Measurements from ENCODE around the gene APLP2. TPM values are rescaled to one million over a fixed set of nuclear protein-coding genes. Genes with fewer than 3 reads are reported as not detected.

The APLP2 gene
- polyA plus RNA-seq, 1 donor from 2014 or later = 226 TPM

DNA sequence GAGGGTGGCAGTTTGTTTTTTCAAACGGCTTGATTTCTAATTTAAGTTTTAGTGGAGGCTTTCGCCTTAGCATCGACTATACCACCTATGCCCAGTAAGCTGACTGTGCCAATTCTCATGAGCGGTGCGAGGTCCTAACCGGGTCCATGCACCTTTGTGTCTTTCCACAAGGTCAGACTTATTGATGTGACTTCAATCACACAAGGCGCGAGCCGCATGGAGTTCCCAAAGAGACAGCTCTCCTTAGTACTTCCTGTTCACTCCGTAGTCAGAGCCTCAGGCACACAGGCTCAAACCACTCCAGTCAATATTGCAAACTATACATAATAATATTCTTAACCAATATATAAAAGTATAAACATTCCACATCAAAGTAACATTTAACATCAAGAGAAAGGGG is 108.1 kb downstream of the APLP2 start:
- H3K4me2 ChIP-seq (ENCODE audit: low read length) = no peak overlapping the region
- no peak for TF ChIP-seq RAD21 (conservative IDR thresholded peaks at IDR 0.05)
- no peak for TF ChIP-seq EP300 (conservative IDR thresholded peaks at IDR 0.05; ENCODE audit: poor library complexity, severe bottlenecking)
- TF ChIP-seq EZH2 (IDR thresholded peaks at IDR 0.05; ENCODE audit: borderline replicate concordance, insufficient read depth, low read length, poor library complexity, severe bottlenecking) = no peak
- TF ChIP-seq, protein P1, sequence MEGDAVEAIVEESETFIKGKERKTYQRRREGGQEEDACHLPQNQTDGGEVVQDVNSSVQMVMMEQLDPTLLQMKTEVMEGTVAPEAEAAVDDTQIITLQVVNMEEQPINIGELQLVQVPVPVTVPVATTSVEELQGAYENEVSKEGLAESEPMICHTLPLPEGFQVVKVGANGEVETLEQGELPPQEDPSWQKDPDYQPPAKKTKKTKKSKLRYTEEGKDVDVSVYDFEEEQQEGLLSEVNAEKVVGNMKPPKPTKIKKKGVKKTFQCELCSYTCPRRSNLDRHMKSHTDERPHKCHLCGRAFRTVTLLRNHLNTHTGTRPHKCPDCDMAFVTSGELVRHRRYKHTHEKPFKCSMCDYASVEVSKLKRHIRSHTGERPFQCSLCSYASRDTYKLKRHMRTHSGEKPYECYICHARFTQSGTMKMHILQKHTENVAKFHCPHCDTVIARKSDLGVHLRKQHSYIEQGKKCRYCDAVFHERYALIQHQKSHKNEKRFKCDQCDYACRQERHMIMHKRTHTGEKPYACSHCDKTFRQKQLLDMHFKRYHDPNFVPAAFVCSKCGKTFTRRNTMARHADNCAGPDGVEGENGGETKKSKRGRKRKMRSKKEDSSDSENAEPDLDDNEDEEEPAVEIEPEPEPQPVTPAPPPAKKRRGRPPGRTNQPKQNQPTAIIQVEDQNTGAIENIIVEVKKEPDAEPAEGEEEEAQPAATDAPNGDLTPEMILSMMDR (IDR thresholded peaks at IDR 0.05; ENCODE audit: poor library complexity, severe bottlenecking) = no peak
- TF ChIP-seq, protein P2, sequence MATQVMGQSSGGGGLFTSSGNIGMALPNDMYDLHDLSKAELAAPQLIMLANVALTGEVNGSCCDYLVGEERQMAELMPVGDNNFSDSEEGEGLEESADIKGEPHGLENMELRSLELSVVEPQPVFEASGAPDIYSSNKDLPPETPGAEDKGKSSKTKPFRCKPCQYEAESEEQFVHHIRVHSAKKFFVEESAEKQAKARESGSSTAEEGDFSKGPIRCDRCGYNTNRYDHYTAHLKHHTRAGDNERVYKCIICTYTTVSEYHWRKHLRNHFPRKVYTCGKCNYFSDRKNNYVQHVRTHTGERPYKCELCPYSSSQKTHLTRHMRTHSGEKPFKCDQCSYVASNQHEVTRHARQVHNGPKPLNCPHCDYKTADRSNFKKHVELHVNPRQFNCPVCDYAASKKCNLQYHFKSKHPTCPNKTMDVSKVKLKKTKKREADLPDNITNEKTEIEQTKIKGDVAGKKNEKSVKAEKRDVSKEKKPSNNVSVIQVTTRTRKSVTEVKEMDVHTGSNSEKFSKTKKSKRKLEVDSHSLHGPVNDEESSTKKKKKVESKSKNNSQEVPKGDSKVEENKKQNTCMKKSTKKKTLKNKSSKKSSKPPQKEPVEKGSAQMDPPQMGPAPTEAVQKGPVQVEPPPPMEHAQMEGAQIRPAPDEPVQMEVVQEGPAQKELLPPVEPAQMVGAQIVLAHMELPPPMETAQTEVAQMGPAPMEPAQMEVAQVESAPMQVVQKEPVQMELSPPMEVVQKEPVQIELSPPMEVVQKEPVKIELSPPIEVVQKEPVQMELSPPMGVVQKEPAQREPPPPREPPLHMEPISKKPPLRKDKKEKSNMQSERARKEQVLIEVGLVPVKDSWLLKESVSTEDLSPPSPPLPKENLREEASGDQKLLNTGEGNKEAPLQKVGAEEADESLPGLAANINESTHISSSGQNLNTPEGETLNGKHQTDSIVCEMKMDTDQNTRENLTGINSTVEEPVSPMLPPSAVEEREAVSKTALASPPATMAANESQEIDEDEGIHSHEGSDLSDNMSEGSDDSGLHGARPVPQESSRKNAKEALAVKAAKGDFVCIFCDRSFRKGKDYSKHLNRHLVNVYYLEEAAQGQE (IDR thresholded peaks at IDR 0.05; ENCODE audit: borderline replicate concordance) = no peak
- no peak for TF ChIP-seq SMC3 (conservative IDR thresholded peaks at IDR 0.05; ENCODE audit: poor library complexity)
- no peak for TF ChIP-seq TAF1 (IDR thresholded peaks at IDR 0.05; ENCODE audit: low read depth)
- no peak for TF ChIP-seq MXI1 (conservative IDR thresholded peaks at IDR 0.05; ENCODE audit: poor library complexity, severe bottlenecking)
- no peak for TF ChIP-seq POLR2AphosphoS5 (IDR thresholded peaks at IDR 0.05)
- H3K27me3 ChIP-seq (ENCODE audit: insufficient read depth, low read depth, low read length) = no peaks in the 10 kb centered on the region
- no peak overlapping the region for H3K27ac ChIP-seq (ENCODE audit: low read length)
- H2AFZ ChIP-seq (ENCODE audit: low read depth, low read length) = no peak overlapping the region
- no peak overlapping the region for H3K4me3 ChIP-seq (ENCODE audit: low read length)
- no peaks in the 10 kb centered on the region for H3K9me3 ChIP-seq (ENCODE audit: low read length)
- H3K36me3 ChIP-seq (ENCODE audit: insufficient read depth, low read length) = no peaks in the 10 kb centered on the region
- no peaks in the 10 kb centered on the region for H3K9me2 ChIP-seq (ENCODE audit: insufficient read depth, low read length)
- no peaks in the 10 kb centered on the region for H3K79me2 ChIP-seq (replicated peaks; ENCODE audit: insufficient read depth, low read length)
- H3F3A ChIP-seq (ENCODE audit: insufficient read depth, low read length, poor library complexity, severe bottlenecking) = no peaks in the 10 kb centered on the region
- H3K9ac ChIP-seq (ENCODE audit: low read length) = no peak overlapping the region
- no peaks in the 10 kb centered on the region for H4K20me1 ChIP-seq (ENCODE audit: insufficient read depth)

DNA sequence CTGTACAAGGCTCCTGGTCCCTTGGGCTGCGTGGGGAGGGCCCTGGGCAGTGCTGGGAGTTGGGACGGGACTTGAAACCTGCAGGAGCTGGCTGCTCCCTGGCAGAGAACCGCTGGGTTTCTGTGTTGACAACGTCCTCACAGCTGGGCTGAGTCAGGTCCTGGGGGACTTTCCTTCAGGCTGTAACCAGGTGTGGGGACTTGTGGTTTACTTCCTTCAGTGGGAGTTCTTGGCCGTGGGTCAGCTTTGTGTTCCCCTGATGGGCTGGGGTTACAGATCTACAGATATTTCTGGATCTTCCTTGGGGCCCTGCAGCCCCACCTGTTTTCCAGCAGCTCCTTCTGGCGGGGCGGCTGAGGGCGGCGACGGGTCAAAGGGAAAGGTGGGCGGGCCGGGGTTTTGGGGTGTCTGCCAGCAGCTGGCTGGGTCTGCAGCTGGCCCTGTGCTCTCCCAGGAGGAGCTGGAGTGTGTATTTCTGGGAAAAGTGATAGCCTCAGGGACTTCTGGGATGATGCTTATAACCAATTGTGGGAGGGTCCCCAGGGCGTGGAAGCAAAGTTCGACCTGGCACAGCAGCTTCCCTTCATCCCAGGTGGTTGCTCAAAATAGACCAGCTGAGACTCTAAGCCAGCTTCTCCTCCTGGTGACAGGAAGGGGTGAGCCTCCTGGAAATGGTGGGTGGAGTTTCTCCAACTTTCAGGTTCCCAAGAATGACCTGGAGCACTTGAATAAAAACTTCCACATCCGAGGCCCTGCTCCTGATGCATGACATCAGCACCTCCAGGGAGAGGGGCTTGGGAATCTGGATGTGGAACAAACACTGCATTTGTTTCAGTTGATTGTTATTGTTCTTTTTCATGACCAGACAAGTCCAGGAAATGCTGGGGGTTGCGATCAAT is 109.0 kb downstream of the APLP2 start:
- Histone ChIP-seq H3F3A (ENCODE audit: insufficient read depth, low read length, poor library complexity, severe bottlenecking) (no peaks in the 10 kb centered on the region), H3K4me2 (ENCODE audit: low read length) (no peak overlapping the region), H3K9me3 (ENCODE audit: low read length) (no peaks in the 10 kb centered on the region), H3K4me3 (ENCODE audit: low read length) (no peak overlapping the region), H4K20me1 (ENCODE audit: insufficient read depth) (no peaks in the 10 kb centered on the region), H3K79me2 (replicated peaks; ENCODE audit: insufficient read depth, low read length) (no peaks in the 10 kb centered on the region), H2AFZ (ENCODE audit: low read depth, low read length) (no peak overlapping the region), H3K9ac (ENCODE audit: low read length) (no peak overlapping the region), H3K9me2 (ENCODE audit: insufficient read depth, low read length) (no peaks in the 10 kb centered on the region), H3K27me3 (ENCODE audit: insufficient read depth, low read depth, low read length) (no peaks in the 10 kb centered on the region), H3K36me3 (ENCODE audit: insufficient read depth, low read length) (no peaks in the 10 kb centered on the region), H3K27ac (ENCODE audit: low read length) (no peak overlapping the region)
- TF ChIP-seq POLR2AphosphoS5 (IDR thresholded peaks at IDR 0.05) (no peak), SMC3 (conservative IDR thresholded peaks at IDR 0.05; ENCODE audit: poor library complexity) (no peak), RAD21 (conservative IDR thresholded peaks at IDR 0.05) (no peak), MXI1 (conservative IDR thresholded peaks at IDR 0.05; ENCODE audit: poor library complexity, severe bottlenecking) (no peak), EP300 (conservative IDR thresholded peaks at IDR 0.05; ENCODE audit: poor library complexity, severe bottlenecking) (no peak), TAF1 (IDR thresholded peaks at IDR 0.05; ENCODE audit: low read depth) (no peak), EZH2 (IDR thresholded peaks at IDR 0.05; ENCODE audit: borderline replicate concordance, insufficient read depth, low read length, poor library complexity, severe bottlenecking) (no peak)
- TF ChIP-seq, protein P2 (IDR thresholded peaks at IDR 0.05; ENCODE audit: borderline replicate concordance) = no peak
- TF ChIP-seq, protein P1 (IDR thresholded peaks at IDR 0.05; ENCODE audit: poor library complexity, severe bottlenecking) = no peak

All from neural cell (in vitro differentiated cells).